Keratinocyte (primary cell): Measurements from ENCODE around the gene ZNFX1.

Experiments
- EZH2 ChIP-seq: IDR thresholded peaks from one replicate; pipeline ENCODE4 v1.6.1; 2012; ENCODE audit warnings: inconsistent platforms, mild to moderate bottlenecking, low read length, moderate library complexity
- TF ChIP-seq, protein P1 (sequence below), 3 experiments: IDR thresholded peaks in 1 of 3; conservative IDR thresholded peaks in 1 of 3; optimal IDR thresholded peaks in 1 of 3; 2 replicates in 2 of 3; 3 replicates in 1 of 3; pipeline versions ENCODE3 to v1.5.1; 2011; ENCODE audit warnings: low read length in 3 of 3, mild to moderate bottlenecking in 3 of 3, moderate library complexity in 2 of 3, control low read depth in 1 of 3, inconsistent platforms in 1 of 3; ENCODE audit not compliant: insufficient read depth in 2 of 3; ENCODE audit errors: extremely low read depth in 1 of 3

DNA sequence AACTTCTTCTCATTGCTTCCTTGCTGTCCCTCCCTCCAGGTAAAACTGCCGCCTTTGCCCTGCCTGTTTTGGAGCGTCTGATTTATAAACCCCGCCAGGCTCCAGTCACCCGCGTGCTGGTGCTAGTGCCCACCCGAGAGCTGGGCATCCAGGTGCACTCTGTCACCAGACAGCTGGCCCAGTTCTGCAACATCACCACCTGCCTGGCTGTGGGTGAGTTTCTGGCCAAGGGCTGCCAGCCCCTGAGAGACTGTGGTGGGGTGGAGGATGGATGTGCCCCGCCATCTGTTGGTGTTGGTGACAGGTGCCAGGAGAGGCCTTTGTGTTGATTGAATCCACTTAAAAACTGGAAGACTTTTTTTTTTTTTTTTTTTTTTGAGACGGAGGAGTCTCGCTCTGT is 49.2 kb downstream of the ZNFX1 start:
- TF ChIP-seq, protein P1, sequence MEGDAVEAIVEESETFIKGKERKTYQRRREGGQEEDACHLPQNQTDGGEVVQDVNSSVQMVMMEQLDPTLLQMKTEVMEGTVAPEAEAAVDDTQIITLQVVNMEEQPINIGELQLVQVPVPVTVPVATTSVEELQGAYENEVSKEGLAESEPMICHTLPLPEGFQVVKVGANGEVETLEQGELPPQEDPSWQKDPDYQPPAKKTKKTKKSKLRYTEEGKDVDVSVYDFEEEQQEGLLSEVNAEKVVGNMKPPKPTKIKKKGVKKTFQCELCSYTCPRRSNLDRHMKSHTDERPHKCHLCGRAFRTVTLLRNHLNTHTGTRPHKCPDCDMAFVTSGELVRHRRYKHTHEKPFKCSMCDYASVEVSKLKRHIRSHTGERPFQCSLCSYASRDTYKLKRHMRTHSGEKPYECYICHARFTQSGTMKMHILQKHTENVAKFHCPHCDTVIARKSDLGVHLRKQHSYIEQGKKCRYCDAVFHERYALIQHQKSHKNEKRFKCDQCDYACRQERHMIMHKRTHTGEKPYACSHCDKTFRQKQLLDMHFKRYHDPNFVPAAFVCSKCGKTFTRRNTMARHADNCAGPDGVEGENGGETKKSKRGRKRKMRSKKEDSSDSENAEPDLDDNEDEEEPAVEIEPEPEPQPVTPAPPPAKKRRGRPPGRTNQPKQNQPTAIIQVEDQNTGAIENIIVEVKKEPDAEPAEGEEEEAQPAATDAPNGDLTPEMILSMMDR (optimal IDR thresholded peaks at IDR 0.05 in 1 of 3, IDR thresholded peaks at IDR 0.05 in 1 of 3, conservative IDR thresholded peaks at IDR 0.05 in 1 of 3; ENCODE audit: extremely low read depth in 1 of 3, insufficient read depth in 2 of 3, low read length in 3 of 3) = no peak
- TF ChIP-seq EZH2 = no peak
